ENCODE data around the gene DPP6. TPM values are rescaled to one million over a fixed set of nuclear protein-coding genes. Genes with fewer than 3 reads are reported as not detected.

Gene DPP6
- total RNA-seq, 1 experiment from 2014 or later: not detected

- TF ChIP-seq REST (IDR thresholded peaks at IDR 0.05; ENCODE audit: insufficient read depth in 1 of 2, low read depth in 2 of 2, low read length in 1 of 2): no peak
- TF ChIP-seq POLR2AphosphoS5 (IDR thresholded peaks at IDR 0.05; ENCODE audit: low read depth, low read length): no peak
- no peak for TF ChIP-seq SIN3A (IDR thresholded peaks at IDR 0.05; ENCODE audit: borderline replicate concordance, insufficient read depth, low read depth, low read length)
- TF ChIP-seq, protein P1, sequence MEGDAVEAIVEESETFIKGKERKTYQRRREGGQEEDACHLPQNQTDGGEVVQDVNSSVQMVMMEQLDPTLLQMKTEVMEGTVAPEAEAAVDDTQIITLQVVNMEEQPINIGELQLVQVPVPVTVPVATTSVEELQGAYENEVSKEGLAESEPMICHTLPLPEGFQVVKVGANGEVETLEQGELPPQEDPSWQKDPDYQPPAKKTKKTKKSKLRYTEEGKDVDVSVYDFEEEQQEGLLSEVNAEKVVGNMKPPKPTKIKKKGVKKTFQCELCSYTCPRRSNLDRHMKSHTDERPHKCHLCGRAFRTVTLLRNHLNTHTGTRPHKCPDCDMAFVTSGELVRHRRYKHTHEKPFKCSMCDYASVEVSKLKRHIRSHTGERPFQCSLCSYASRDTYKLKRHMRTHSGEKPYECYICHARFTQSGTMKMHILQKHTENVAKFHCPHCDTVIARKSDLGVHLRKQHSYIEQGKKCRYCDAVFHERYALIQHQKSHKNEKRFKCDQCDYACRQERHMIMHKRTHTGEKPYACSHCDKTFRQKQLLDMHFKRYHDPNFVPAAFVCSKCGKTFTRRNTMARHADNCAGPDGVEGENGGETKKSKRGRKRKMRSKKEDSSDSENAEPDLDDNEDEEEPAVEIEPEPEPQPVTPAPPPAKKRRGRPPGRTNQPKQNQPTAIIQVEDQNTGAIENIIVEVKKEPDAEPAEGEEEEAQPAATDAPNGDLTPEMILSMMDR (IDR thresholded peaks at IDR 0.05): no peak
- TF ChIP-seq TCF7L2 (IDR thresholded peaks at IDR 0.05; ENCODE audit: low read depth, low read length): no peak
- Histone ChIP-seq H3K4me3 (ENCODE audit: low read depth in 2 of 2, low read length in 2 of 2) (no peak overlapping the region), H3K36me3 (ENCODE audit: control insufficient read depth, insufficient read depth, low read length) (no peaks in the 10 kb centered on the region), H3K4me1 (ENCODE audit: control insufficient read depth, insufficient read depth, low read length) (no peaks in the 10 kb centered on the region), H3K27me3 (ENCODE audit: control insufficient read depth, insufficient read depth, low read length) (no peaks in the 10 kb centered on the region), H3K27ac (ENCODE audit: low read length) (no peak overlapping the region), H3K9me3 (ENCODE audit: control insufficient read depth, insufficient read depth, low read depth, low read length) (no peaks in the 10 kb centered on the region)
- ChIA-PET CTCF (no interaction called here), POLR2A (no interaction called here)
- ATAC-seq (no peak), DNase-seq (ENCODE audit: low read depth, low spot score) (no peak)
- BruUV-seq (replicated peaks): no TSS peak
- in situ Hi-C loops (cut with HindIII; ENCODE audit: low pct_unique_long_range_greater_than_20kb, low sequenced_read_pairs) (no loop called here), intact Hi-C loops (cut with micrococcal nuclease; ENCODE audit: unreplicated experiment) (no loop called here)
These were observed 722.2 kb downstream of the DPP6 start for GRCh38 chr7:154774303-154774969.

- no peaks in the 10 kb centered on the region for H3K27me3 ChIP-seq (ENCODE audit: control insufficient read depth, insufficient read depth, low read length)
- in situ Hi-C loops (cut with HindIII; ENCODE audit: low pct_unique_long_range_greater_than_20kb, low sequenced_read_pairs) (no loop called here), intact Hi-C loops (cut with micrococcal nuclease; ENCODE audit: unreplicated experiment) (no loop called here)
- H3K4me3 ChIP-seq (ENCODE audit: low read depth in 2 of 2, low read length in 2 of 2): no peak overlapping the region
- no TSS peak for BruUV-seq (replicated peaks)
- DNase-seq (ENCODE audit: low read depth, low spot score): no peak
- CTCF ChIA-PET: no interaction called here
- H3K9me3 ChIP-seq (ENCODE audit: control insufficient read depth, insufficient read depth, low read depth, low read length): no peaks in the 10 kb centered on the region
- POLR2A ChIA-PET: no interaction called here
- ATAC-seq: no peak
- TF ChIP-seq, protein P1 (IDR thresholded peaks at IDR 0.05): no peak
- no peak for TF ChIP-seq POLR2AphosphoS5 (IDR thresholded peaks at IDR 0.05; ENCODE audit: low read depth, low read length)
- TF ChIP-seq TCF7L2 (IDR thresholded peaks at IDR 0.05; ENCODE audit: low read depth, low read length): no peak
- no peak for TF ChIP-seq REST (IDR thresholded peaks at IDR 0.05; ENCODE audit: insufficient read depth in 1 of 2, low read depth in 2 of 2, low read length in 1 of 2)
- no peak for TF ChIP-seq SIN3A (IDR thresholded peaks at IDR 0.05; ENCODE audit: borderline replicate concordance, insufficient read depth, low read depth, low read length)
- H3K4me1 ChIP-seq (ENCODE audit: control insufficient read depth, insufficient read depth, low read length): no peaks in the 10 kb centered on the region
- H3K36me3 ChIP-seq (ENCODE audit: control insufficient read depth, insufficient read depth, low read length): no peaks in the 10 kb centered on the region
- H3K27ac ChIP-seq (ENCODE audit: low read length): no peak overlapping the region
These were observed 723.5 kb downstream of the DPP6 start for GRCh38 chr7:154775681-154776080.

Measured in Panc1 (cell line).